HG02884 (cell line): ENCODE results near the gene LYPD3.
"Not testable (repeated sequence)": the region's sequence is repeated elsewhere in the genome, so short reads cannot be mapped to it uniquely, and the experiment has no call there.

ENCODE experiments used
- ATAC-seq: cut with Tn5 transposase; IDR thresholded peaks from one replicate; pipeline ENCODE4 v1.9.1; 2021; ENCODE audit warnings: mild to moderate bottlenecking, moderate library complexity; ENCODE audit not compliant: unreplicated experiment

LYPD3 gene

DNA sequence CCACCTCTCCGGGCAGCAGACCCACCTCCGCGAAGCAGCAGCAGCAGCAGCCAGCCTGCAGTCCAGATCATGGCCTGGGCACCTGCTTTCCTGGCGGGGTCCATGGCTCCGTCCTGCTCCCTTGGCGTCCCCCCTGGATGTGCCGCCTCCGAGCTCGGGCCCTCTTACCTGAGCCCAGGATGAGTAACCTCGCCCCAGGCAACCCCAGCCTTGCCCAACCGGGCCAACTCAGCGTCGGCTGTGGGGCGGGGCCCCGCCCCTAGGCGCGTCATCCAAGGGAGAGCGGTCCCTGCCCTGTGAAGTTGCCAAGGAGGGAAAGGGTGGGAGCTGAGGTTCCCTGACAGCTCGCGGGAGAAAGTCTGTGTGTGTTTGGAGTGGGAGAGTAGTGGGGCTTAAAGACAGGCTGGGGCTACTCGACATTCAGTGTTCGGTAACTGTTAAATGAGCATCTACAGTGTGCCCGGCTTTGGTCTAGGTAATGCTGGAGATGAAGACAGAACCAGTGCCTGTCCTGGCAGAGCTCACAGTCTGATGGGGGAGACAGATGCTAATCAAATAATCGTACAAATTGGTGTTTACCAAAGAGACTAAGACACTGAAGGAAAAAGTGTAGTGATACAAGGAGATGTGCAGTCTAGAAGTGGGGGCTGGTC is at the start of gene LYPD3:
TSS of gene LYPD3 (minus strand) at position 141 of the 653 bp plus-strand sequence. CDS start at position 104, 37 bp downstream.
- ATAC-seq: no peak

DNA sequence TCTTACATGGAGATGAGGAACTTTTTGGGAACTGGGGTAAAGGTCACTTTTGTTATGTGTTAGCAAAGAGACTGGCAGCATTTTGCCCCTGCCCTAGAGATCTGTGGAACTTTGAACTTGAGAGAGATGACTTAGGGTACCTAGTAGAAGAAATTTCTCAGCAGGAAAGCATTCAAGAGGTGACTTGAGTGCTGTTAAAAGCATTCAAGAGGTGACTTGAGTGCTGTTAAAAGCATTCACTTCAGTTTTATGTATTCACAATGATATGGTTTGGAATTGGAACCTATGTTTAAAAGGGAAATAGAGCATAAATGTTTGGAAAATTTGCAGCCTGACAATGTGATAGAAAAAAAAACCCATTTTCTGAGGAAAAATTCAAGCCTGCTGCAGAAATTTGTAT is 47.0 kb upstream of the LYPD3 start:
- ATAC-seq: not testable (repeated sequence)

DNA sequence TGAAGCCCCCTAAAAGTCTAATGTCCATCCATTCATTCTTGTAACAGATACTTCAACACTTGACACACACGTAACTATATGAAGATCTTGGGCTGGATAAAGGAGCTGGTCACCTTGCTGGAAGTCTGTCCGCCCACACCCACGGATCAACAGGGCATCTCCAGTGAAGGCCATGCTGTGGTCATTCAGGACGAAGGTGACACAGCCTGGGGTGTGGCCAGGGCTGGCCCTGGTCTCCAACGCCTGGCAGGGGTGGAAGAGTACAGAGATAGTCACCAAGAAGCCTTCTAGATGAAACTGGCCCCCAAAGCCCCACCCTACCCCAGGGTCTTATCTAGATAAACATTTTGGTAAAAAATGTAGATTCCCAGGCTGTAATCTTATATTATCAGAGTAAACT is 45.9 kb upstream of the LYPD3 start:
- no peak for ATAC-seq

DNA sequence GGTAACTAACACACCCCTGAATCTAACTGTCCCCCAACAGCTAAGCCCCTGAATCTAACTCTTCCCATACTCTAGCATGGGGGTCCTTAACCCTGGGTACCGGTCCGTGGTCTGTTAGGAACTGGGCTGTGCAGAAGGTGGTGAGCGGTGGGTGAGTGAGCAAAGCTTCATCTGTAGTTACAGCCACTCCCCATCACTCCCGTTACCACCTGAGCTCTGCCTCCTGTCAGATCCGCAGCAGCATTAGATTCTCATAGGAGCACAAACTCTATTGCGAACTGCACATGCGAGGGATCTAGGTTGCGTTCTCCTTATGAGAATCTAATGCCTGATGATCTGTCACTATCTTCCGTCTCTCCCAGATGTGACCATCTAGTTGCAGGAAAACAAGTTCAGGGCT is 45.3 kb upstream of the LYPD3 start:
- no peak for ATAC-seq

DNA sequence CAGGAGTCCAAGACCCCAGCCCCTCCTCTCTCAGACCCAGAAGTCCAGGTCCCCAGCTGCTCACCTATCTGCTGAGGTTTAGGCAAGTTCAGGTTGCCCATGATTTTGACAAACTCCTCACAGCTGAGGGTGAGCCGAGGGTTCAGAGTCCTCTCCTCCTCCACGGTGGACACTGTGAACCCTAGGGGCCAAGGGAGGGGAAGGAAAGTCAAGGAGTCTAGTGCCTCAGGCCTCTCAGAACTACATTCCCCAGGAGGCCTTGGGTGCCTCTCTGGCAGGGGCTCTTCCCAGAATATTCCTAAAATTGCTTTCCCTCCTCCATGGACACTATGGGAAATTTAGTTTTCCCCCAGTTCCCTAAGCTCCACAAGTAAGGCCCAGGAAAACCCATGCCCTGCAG is 42.5 kb upstream of the LYPD3 start:
- no peak for ATAC-seq

DNA sequence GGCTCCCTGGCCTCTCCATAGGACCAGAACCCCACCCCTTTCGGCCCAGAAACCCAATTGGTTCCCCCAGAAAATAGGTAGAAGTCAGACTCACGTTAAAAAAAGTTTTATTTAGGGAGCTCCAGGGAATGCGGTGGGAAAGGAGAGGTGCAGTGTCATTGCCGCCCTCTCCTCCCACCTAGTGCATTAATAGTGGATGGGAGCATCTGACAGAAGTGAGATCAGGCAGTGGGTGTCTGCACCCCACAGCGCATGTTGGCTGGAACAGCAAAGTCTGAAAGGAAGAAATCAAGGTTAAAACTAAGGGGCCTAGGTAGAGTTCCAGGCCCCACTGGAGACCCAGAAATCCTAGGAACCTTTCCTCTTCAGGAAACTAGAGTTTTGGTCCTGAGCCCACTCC is 41.2 kb upstream of the LYPD3 start:
- no peak for ATAC-seq

DNA sequence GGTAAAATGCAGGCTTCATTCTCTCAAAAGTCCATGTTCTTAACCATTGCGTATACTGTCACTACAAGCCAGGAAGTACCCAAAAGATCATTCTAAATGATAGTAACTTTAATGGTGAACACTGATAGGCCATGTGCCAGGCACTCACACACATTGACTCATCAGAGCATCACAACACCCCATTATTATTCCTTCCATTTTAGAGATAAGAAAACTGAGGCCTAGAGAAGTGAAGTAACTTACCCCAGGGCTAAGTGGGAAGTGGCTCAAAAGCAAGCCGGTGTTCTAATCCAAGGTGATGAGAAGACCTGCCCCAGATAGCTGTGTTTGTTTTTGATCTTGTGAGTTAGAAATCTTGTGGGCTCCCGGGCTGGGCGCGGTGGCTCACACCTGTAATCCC is 40.5 kb upstream of the LYPD3 start:
- ATAC-seq: no peak

DNA sequence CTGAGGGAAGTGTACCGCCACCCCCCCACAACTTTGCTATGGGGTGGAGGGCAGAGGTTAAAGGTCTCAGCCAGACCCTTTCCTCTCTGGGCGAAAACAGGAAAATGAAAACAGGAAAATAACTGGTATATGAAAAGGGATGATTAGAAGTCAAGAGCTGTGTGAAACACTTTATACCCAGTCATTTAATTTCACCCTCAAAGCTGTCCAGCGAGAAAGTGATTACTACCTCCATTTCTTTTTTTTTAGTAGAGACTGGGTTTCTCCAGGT is 39.7 kb upstream of the LYPD3 start:
- no peak for ATAC-seq

DNA sequence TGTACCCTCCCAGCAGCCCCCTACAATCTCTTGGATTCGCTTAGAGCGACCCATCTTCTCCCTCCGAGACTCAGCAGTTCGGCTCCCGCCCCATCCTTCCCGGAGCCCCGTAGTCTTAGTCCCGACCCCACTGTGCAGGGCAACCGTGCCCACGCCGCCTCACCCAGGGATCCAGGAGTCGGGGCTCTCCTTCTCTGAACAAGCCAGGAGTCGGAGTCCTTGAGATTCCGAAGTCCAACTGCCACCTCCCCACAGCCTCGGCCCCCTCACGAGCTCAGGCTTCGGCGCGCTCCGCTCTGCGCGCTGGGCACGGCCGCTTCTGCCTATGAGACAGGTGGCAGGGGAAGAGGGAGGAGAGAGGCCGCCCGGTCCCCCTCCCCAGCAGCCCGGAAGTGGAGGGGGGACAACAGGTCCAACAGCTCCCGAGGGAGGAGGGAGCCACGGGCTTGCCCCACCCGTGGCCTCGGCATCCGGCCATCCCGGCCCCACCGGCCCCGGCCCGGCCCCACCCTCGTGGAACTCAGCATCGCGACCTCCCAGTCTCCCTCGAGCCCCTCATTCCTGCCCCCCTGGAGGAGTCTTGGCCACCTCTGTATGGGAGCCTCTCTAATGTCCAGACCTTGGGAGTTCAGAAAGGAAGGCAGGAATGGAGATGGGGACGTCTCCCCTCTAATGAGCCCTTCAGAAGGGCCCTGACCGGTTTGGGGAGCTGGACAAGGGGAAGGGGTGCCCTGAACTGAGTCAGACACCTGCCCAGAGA is 39.2 kb upstream of the LYPD3 start, which contains the start of gene PHLDB3:
TSS of gene PHLDB3 (minus strand) at position 321 of the 760 bp plus-strand sequence. CDS start 628 bp downstream, outside the sequence.
- ATAC-seq: peak; percentile 24

DNA sequence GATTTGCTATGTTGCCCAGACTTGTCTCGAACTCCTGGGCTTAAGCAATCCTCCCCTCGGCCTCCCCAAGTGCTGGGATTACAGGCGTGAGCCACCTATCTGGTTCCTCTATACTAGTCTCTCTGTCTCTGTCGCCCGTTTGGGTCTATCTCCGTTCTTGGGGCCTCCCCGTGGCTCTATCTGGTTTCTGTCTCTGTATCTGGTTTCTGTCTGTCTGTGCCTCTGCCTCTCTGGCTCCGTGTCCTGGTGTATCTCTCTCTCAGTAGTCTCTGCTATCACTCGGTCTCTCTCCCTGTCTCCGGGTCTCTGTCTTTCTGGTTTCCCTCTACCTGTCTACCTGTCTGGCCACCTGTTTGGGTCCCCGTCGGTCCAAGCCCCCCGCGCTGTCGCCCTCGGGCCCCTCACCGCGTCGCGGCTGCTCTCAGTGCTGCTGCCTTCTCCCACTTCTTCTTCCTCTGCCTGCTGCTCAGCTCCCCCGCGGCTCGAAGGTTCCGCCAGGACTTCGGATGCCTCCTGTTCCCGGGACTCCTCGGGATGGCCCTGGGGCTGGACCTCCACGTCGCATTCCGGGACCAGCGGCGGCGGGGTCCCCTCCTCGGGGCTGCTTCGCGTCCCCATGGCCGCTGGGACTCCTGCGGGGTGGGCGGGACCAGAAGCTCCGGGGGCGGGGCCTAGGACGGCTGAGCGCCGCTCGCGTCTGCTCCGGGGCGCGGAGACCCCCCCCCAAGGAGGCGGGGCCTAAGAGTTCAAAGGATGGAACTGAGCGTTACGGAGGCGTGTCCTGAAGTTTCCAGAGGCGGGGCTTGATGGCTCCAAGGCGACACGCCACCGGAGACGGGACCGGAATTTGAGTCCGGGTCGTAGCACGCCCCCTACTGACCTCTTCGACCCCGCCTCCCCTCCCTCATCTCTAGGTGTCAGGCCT is 38.4 kb upstream of the LYPD3 start:
- ATAC-seq: peak; percentile 86

DNA sequence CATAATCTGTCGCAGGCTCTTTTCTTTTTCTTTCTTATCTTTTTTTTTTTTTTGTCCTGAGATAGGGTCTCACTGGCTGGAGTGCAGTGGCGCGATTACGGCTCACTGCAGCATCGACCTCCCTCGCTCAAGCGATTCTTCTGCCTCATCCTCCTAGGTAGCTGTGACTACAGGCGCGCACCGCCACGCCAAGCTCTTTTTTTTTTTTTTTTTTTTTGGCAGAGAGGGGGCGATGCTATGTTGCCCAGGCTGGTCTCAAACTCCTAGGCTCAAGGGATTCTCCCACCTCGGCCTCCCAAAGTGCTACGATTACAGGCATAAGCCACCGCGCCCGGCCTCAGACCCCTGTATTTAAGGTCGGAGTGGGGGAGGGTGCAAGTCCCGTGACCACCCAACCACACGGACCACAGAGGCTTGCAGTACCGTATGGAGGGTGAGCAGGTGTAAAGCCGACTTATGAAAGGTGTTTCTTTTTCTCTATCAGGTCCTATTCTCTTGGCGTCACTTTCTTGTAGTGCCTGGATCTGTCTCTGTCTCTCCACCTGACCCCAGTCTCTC is 37.1 kb upstream of the LYPD3 start:
- ATAC-seq: no peak

DNA sequence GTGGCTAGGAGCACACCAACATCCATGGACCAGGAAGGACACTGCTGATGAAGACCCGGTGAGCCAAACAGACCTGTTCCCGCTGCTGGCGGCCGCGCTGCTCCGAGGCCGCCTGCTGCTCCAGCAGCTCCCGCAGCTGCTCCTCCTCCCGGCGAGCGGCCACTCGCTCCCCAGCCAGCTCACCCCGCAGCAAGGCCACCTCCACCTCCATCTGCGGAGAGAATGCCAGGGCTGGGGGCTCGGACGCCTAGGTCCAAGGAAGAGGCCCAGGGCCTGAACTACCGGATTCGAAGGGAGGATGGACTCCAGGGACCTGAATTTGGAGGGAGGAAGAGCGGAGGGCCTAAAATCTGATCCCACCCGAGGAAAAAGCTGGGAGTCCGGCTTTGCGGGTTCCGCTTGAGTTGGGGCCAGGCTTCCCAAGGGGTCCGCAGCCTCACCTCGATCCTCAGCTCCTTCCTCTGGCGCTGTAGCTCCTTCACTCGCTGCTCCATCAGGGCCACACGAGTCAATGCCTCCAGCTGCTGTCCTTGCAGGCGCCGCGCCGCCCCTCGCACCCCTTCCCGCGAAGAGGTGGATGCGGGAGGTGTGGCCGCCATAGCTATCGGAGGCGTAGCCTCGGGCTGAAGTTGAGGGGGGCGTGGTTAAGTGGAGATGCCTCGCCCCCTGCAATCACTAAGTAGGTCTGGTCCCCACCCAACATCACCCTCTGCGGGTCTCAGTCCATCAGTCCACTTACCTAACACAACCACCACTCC is 36.4 kb upstream of the LYPD3 start:
- no peak for ATAC-seq

DNA sequence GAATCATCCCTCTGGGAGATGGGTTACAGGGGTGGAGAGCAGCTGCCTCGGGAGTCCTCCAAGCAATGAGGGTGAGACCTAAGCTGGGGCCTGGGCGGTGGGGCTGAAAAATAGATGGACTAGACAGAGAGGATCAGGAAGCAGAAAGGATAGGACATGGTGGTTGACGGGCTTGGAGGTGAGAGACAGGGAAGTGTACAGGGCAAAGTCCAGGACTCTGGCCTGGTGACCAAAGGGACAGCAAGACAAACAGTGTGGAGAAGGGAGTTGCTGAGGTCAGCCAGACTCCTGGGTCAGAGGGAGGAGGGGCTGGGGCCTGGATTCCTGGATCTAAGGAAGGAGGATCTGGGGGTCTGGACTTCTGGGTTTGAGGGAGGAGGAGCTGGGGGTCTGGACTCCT is 33.6 kb upstream of the LYPD3 start:
- ATAC-seq: no peak

DNA sequence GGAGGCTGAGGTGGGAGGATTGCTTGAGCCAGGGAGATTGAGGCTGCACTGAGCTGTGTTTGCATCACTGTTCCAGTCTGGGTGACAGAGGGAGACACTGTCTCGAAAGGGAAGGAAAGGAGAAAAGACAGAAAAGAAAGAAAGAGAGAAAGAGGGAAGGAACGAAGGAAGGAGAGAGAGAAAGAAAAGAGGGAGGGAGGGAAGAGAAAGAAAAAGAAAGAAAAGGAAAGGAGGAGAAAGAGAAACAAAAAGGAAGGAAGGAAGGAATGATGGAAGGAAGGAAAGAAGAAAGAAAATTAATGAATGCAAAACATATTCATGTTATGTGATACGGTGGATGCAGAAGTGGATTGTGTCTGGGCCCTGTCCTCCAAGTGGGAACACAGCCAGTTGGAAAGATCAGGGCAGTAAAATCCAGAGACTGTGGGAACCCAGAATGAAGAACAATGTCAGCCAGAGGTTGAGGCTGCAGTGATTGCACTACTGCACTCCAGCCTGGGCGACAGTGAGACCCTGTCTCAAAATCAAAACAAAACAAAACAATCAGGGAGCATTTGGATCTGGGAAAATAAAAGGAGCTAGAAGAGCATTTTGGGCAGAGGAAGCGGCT is 32.9 kb upstream of the LYPD3 start:
- no peak for ATAC-seq

DNA sequence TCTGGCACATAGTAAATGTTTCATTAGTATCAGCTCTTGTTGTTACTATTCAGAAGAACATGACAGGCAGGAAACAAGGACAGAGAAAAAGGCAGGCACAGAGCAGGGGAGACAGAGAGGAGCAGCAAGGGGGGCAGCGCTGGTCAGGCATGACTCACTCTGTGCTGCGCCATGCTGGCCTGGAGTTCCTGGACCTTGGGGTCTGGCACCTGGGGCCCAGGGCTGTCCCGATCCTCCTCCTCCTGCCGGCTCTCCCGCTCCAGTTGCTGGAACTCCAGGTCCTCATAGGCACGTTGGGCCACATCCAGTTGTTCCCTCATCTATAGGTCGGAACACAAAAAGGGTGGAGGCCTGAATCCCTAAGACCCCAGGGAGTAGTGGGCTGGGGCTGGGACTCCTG is 31.6 kb upstream of the LYPD3 start:
- no peak for ATAC-seq

DNA sequence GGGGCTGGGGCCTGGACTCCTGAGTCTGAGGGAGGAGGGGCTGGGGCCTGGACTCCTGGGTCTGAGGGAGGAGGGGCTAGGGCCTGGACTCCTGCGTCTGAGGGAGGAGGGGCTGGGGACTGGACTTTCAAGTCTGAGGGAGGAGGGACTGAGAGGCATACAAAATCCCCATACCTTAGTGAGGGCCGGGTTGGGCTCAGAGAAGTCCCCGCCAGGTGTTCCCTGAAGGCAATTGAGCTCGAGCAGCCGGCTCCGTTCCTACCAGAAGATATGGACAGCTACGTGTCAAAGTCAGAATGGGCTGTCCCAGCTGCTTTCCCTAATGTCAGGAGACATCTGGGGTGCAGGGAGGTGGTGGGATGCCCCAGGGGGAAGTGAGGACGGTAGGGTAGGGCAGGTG is 29.7 kb upstream of the LYPD3 start:
- no peak for ATAC-seq

DNA sequence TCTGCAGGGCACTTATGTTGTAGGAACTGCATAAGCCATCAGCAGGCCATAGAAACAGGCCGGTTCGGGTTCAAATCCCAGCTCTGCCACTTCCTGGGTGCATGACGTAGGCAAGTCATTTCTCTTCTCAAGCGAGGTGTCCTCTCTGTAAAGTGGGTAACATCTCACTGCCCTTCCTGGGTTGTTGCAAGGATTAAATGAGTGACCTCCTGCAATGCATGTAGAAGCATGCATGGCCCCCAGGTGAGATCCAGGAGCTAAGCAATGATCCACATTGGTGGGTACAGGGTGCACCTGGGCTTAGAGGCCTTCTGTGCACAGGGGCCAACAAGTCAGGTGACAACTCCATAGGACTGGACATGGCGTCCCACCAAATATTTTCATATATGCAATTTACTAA is 25.4 kb upstream of the LYPD3 start:
- no peak for ATAC-seq

DNA sequence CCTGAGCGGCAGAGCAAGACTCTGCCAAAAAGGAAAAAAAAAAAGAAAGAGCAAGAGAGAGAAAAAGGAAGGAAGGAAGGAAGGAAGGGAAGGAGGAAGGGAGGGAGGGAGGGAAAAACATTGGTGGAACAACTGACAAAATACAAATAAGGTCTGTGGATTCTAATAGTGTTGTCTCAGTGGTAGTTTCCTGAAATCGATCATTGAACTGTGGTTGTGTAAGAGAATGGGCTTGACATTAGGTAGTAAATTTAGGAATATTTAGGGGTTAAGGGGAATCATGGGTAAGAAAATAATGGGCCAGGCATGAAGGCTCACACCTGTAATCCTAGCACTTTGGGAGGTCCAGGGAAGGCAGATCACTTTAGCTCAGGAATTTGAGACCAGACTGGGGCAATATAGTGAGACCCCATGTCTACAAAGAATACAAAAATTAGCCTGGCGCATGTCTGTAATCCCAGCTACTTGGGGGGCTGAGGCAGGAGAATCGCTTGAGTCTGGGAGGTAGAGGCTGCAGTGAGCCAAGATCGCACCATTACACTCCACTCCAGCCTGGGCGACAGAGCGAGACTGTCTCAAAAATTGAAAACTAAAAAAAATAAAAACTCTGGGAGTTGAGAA is 24.7 kb upstream of the LYPD3 start:
- ATAC-seq: no peak

DNA sequence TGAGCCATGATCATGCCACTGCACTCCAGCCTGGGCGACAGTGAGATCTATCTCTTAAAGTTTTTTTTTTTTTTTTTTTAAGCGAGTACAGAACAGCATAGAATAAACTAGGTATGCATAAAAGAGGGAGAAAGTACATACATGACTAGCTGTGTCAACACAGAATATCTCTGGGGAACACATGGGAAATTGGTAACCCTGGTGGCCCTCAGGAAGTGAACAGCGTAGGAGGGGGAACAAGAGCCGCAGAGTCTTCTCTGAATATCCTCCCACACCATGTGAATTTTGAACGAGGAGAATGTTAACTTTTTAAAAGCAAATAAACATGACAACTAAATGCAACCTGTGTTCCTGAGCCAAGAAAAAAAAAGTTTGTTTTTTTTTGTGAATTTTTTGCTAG is 23.9 kb upstream of the LYPD3 start:
- no peak for ATAC-seq

DNA sequence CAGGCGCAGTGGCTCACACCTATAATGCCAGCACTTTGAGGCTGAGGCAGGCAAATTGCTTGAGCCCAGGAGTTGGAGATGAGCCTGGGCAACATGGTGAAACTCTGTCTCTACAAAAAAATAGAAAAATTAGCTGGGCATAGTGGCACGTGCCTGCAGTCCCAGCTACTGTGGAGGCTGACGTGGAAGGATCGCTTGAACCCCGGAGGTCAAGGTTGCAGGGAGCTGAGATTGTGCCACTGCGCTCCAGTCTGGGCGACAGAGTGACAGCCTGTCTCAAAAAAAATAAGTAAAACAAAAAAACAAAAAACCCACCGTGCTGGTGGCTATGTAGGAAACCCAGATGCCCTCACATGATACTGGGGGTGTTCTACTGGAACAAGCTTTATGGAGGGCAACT is 22.8 kb upstream of the LYPD3 start:
- ATAC-seq: no peak
